ENCODE measurements around the gene CD47. TPM values are rescaled to one million over a fixed set of nuclear protein-coding genes. Genes with fewer than 3 reads are reported as not detected.

CD47 gene
- total RNA-seq, 1 experiment from 2014 or later, result 34.7 TPM

GRCh38 chr3:107999215-107999775, 91.5 kb downstream of the CD47 start:
- intact Hi-C loops (cut with micrococcal nuclease; ENCODE audit: unreplicated experiment), result no loop called here
- Histone ChIP-seq H3K36me3 (ENCODE audit: insufficient read depth, low read length, poor library complexity, severe bottlenecking) (no peaks in the 10 kb centered on the region), H3K4me1 (ENCODE audit: insufficient read depth, low read length, poor library complexity, severe bottlenecking) (no peaks in the 10 kb centered on the region), H3K27me3 (replicated peaks; ENCODE audit: insufficient read depth, low read depth, low read length, poor library complexity) (no peaks in the 10 kb centered on the region), H3K4me3 (ENCODE audit: low read depth, low read length, poor library complexity, severe bottlenecking) (no peak overlapping the region), H3K9me3 (ENCODE audit: low read depth, low read length, poor library complexity, severe bottlenecking) (no peaks in the 10 kb centered on the region), H3K27ac (ENCODE audit: low read depth, low read length, poor library complexity, severe bottlenecking) (no peak overlapping the region)
- no TSS peak for BruUV-seq (replicated peaks)
- DNase-seq (ENCODE audit: low spot score), result no peak
- POLR2A ChIA-PET (ENCODE audit: low non-redundant PET), result no interaction called here
- CTCF ChIA-PET, result no interaction called here
- TF ChIP-seq CTCF (conservative IDR thresholded peaks at IDR 0.05; ENCODE audit: low read depth, low read length), result no peak
- no peak for TF ChIP-seq EZH2 (IDR thresholded peaks at IDR 0.05; ENCODE audit: borderline replicate concordance, low read depth, low read length, poor library complexity, severe bottlenecking)

GRCh38 chr3:107997671-107998070, 93.2 kb downstream of the CD47 start:
- ChIA-PET POLR2A (ENCODE audit: low non-redundant PET) (no interaction called here), CTCF (no interaction called here)
- Histone ChIP-seq H3K36me3 (ENCODE audit: insufficient read depth, low read length, poor library complexity, severe bottlenecking) (no peaks in the 10 kb centered on the region), H3K4me1 (ENCODE audit: insufficient read depth, low read length, poor library complexity, severe bottlenecking) (no peaks in the 10 kb centered on the region), H3K4me3 (ENCODE audit: low read depth, low read length, poor library complexity, severe bottlenecking) (no peak overlapping the region), H3K27ac (ENCODE audit: low read depth, low read length, poor library complexity, severe bottlenecking) (no peak overlapping the region), H3K27me3 (replicated peaks; ENCODE audit: insufficient read depth, low read depth, low read length, poor library complexity) (no peaks in the 10 kb centered on the region), H3K9me3 (ENCODE audit: low read depth, low read length, poor library complexity, severe bottlenecking) (no peaks in the 10 kb centered on the region)
- intact Hi-C loops (cut with micrococcal nuclease; ENCODE audit: unreplicated experiment), result no loop called here
- peak; percentile 26 for DNase-seq (ENCODE audit: low spot score)
- TF ChIP-seq CTCF (conservative IDR thresholded peaks at IDR 0.05; ENCODE audit: low read depth, low read length) (no peak), EZH2 (IDR thresholded peaks at IDR 0.05; ENCODE audit: borderline replicate concordance, low read depth, low read length, poor library complexity, severe bottlenecking) (no peak)
- no TSS peak for BruUV-seq (replicated peaks)

GRCh38 chr3:107995823-107996222, 95.0 kb downstream of the CD47 start:
- TF ChIP-seq EZH2 (IDR thresholded peaks at IDR 0.05; ENCODE audit: borderline replicate concordance, low read depth, low read length, poor library complexity, severe bottlenecking), result no peak
- TF ChIP-seq CTCF (conservative IDR thresholded peaks at IDR 0.05; ENCODE audit: low read depth, low read length), result no peak
- intact Hi-C loops (cut with micrococcal nuclease; ENCODE audit: unreplicated experiment), result no loop called here
- no peaks in the 10 kb centered on the region for H3K27me3 ChIP-seq (replicated peaks; ENCODE audit: insufficient read depth, low read depth, low read length, poor library complexity)
- no TSS peak for BruUV-seq (replicated peaks)
- no peak overlapping the region for H3K4me3 ChIP-seq (ENCODE audit: low read depth, low read length, poor library complexity, severe bottlenecking)
- no peaks in the 10 kb centered on the region for H3K36me3 ChIP-seq (ENCODE audit: insufficient read depth, low read length, poor library complexity, severe bottlenecking)
- POLR2A ChIA-PET (ENCODE audit: low non-redundant PET), result no interaction called here
- no peaks in the 10 kb centered on the region for H3K4me1 ChIP-seq (ENCODE audit: insufficient read depth, low read length, poor library complexity, severe bottlenecking)
- DNase-seq (ENCODE audit: low spot score), result no peak
- CTCF ChIA-PET, result no interaction called here
- H3K9me3 ChIP-seq (ENCODE audit: low read depth, low read length, poor library complexity, severe bottlenecking), result no peaks in the 10 kb centered on the region
- no peak overlapping the region for H3K27ac ChIP-seq (ENCODE audit: low read depth, low read length, poor library complexity, severe bottlenecking)

Data from A673 (cell line).